Suprapubic skin (tissue), 4 donors: Measurements from ENCODE around the gene USH1C. TPM values are rescaled to one million over a fixed set of nuclear protein-coding genes. Genes with fewer than 3 reads are reported as not detected.

Experiments used
- DNase-seq, 2 donors: peaks; one replicate each; pipeline ENCODE4 v3.0.0-alpha.2; 2019; ENCODE audit warnings: low spot score in 2 of 2
- H3K27ac ChIP-seq: fragments of 200-600 bp; sonication (generic); one replicate; pipeline ENCODE4 v1.5.1; 2019
- H3K27me3 ChIP-seq: fragments of 200-600 bp; sonication (generic); one replicate; pipeline ENCODE4 v1.5.1; 2019
- H3K36me3 ChIP-seq: fragments of 200-600 bp; sonication (generic); one replicate; pipeline ENCODE4 v1.5.1; 2019
- H3K4me1 ChIP-seq: fragments of 200-600 bp; sonication (generic); one replicate; pipeline ENCODE4 v1.5.1; 2019
- H3K4me3 ChIP-seq: fragments of 200-600 bp; sonication (generic); one replicate; pipeline ENCODE4 v1.5.1; 2019; ENCODE audit warnings: mild to moderate bottlenecking
- H3K9me3 ChIP-seq: fragments of 200-600 bp; sonication (generic); one replicate; pipeline ENCODE4 v1.5.1; 2019
- EP300 ChIP-seq: sonication (generic); formaldehyde crosslinking; IDR thresholded peaks from one replicate; pipeline ENCODE4 v1.6.1; 2017; ENCODE audit warnings: antibody characterized with exemption
- POLR2A ChIP-seq, 2 donors: fragments of 450-650 bp; IDR thresholded peaks; one replicate each; pipeline ENCODE4 v1.6.1; 2017; ENCODE audit warnings: antibody characterized with exemption in 2 of 2, mild to moderate bottlenecking in 2 of 2, moderate library complexity in 2 of 2
- POLR2AphosphoS5 ChIP-seq, 3 donors: sonication (generic); formaldehyde crosslinking; IDR thresholded peaks; one replicate each; pipeline ENCODE4 v1.6.1; 2017; ENCODE audit warnings: antibody characterized with exemption in 3 of 3
- WGBS: methylation state at CpG from one replicate; pipeline ENCODE4 v1.1.5; 2018; 5-methylcytosine and 5-hydroxymethylcytosine counted together
- total RNA-seq, 4 donors: library from RNA; depleted of rRNA; stranded (reverse); fragments of >200 nt; gene quantifications; one replicate each; pipeline ENCODE4 v1.1.0, GENCODE V29; 2016
- TF ChIP-seq, protein P1 (sequence below), 2 donors: fragments of 200-600 bp in 1 of 2; fragments of 450-650 bp in 1 of 2; sonication (generic) in 1 of 2; IDR thresholded peaks; one replicate each; pipeline ENCODE4 v1.5.1; 2016 to 2019; ENCODE audit warnings: antibody characterized with exemption in 2 of 2, mild to moderate bottlenecking in 1 of 2, moderate library complexity in 1 of 2

USH1C gene
- total RNA-seq, 4 donors from 2014 or later: not detected

- WGBS: 76% methylated on average over 5 of the region's 12 CpGs
- Histone ChIP-seq H3K27me3 (peaks cover 4% of the 10 kb centered on the region), H3K4me1 (no peaks in the 10 kb centered on the region), H3K36me3 (no peaks in the 10 kb centered on the region), H3K9me3 (no peaks in the 10 kb centered on the region), H3K27ac (no peak overlapping the region), H3K4me3 (no peak overlapping the region)
- DNase-seq: no peak
- TF ChIP-seq EP300 (no peak), POLR2AphosphoS5 (IDR thresholded peaks at IDR 0.05) (no peak), POLR2A (IDR thresholded peaks at IDR 0.05) (no peak)
- TF ChIP-seq, protein P1, sequence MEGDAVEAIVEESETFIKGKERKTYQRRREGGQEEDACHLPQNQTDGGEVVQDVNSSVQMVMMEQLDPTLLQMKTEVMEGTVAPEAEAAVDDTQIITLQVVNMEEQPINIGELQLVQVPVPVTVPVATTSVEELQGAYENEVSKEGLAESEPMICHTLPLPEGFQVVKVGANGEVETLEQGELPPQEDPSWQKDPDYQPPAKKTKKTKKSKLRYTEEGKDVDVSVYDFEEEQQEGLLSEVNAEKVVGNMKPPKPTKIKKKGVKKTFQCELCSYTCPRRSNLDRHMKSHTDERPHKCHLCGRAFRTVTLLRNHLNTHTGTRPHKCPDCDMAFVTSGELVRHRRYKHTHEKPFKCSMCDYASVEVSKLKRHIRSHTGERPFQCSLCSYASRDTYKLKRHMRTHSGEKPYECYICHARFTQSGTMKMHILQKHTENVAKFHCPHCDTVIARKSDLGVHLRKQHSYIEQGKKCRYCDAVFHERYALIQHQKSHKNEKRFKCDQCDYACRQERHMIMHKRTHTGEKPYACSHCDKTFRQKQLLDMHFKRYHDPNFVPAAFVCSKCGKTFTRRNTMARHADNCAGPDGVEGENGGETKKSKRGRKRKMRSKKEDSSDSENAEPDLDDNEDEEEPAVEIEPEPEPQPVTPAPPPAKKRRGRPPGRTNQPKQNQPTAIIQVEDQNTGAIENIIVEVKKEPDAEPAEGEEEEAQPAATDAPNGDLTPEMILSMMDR (IDR thresholded peaks at IDR 0.05): no peak
Measured at GRCh38 chr11:17460406-17460805, 83.8 kb downstream of the USH1C start.

- 44% methylated on average over 9 of the region's 9 CpGs for WGBS
- H3K27ac ChIP-seq: no peak overlapping the region
- no peaks in the 10 kb centered on the region for H3K4me1 ChIP-seq
- DNase-seq: no peak
- H3K27me3 ChIP-seq: peaks cover 4% of the 10 kb centered on the region
- no peaks in the 10 kb centered on the region for H3K9me3 ChIP-seq
- no peak for TF ChIP-seq EP300
- TF ChIP-seq POLR2AphosphoS5 (IDR thresholded peaks at IDR 0.05): no peak
- no peak for TF ChIP-seq POLR2A (IDR thresholded peaks at IDR 0.05)
- TF ChIP-seq, protein P1 (IDR thresholded peaks at IDR 0.05): no peak
- H3K36me3 ChIP-seq: no peaks in the 10 kb centered on the region
- no peak overlapping the region for H3K4me3 ChIP-seq
Measured at GRCh38 chr11:17459236-17459896, 84.8 kb downstream of the USH1C start.

GRCh38 chr11:17458268-17458667 lies 85.9 kb downstream of the USH1C start:
- H3K4me3 ChIP-seq: no peak overlapping the region
- WGBS: 63% methylated on average over 8 of the region's 8 CpGs
- TF ChIP-seq POLR2A (IDR thresholded peaks at IDR 0.05) (no peak), POLR2AphosphoS5 (IDR thresholded peaks at IDR 0.05) (no peak), EP300 (no peak)
- TF ChIP-seq, protein P1 (IDR thresholded peaks at IDR 0.05): no peak
- no peak overlapping the region for H3K27ac ChIP-seq
- H3K4me1 ChIP-seq: no peaks in the 10 kb centered on the region
- H3K36me3 ChIP-seq: no peaks in the 10 kb centered on the region
- no peak for DNase-seq
- H3K27me3 ChIP-seq: peaks cover 3% of the 10 kb centered on the region
- no peaks in the 10 kb centered on the region for H3K9me3 ChIP-seq

GRCh38 chr11:17457396-17458173 lies 86.6 kb downstream of the USH1C start:
- H3K36me3 ChIP-seq: no peaks in the 10 kb centered on the region
- TF ChIP-seq POLR2AphosphoS5 (IDR thresholded peaks at IDR 0.05): no peak
- no peak for TF ChIP-seq EP300
- TF ChIP-seq, protein P1 (IDR thresholded peaks at IDR 0.05): no peak
- TF ChIP-seq POLR2A (IDR thresholded peaks at IDR 0.05): no peak
- DNase-seq: no peak
- no peak overlapping the region for H3K27ac ChIP-seq
- no peak overlapping the region for H3K4me3 ChIP-seq
- 54% methylated on average over 8 of the region's 8 CpGs for WGBS
- no peaks in the 10 kb centered on the region for H3K9me3 ChIP-seq
- H3K27me3 ChIP-seq: no peaks in the 10 kb centered on the region
- H3K4me1 ChIP-seq: no peaks in the 10 kb centered on the region

GRCh38 chr11:17452668-17453067 lies 91.5 kb downstream of the USH1C start:
- Histone ChIP-seq H3K9me3 (no peaks in the 10 kb centered on the region), H3K4me1 (no peaks in the 10 kb centered on the region), H3K27ac (no peak overlapping the region), H3K4me3 (no peak overlapping the region), H3K27me3 (no peaks in the 10 kb centered on the region), H3K36me3 (no peaks in the 10 kb centered on the region)
- 69% methylated on average over 2 of the region's 2 CpGs for WGBS
- no peak for TF ChIP-seq POLR2A (IDR thresholded peaks at IDR 0.05)
- DNase-seq: no peak
